ENCODE results near the gene HEPN1.
"Not testable (repeated sequence)": the region's sequence is repeated elsewhere in the genome, so short reads cannot be mapped to it uniquely, and the experiment has no call there.

Gene HEPN1

GRCh38 chr11:124942466-124943253 lies 23.6 kb downstream of the HEPN1 start:
- DNase-seq (ENCODE audit: low read depth in 2 of 2): no peak

GRCh38 chr11:124943254-124943616 lies 24.2 kb downstream of the HEPN1 start:
- no peak for DNase-seq (ENCODE audit: low read depth in 2 of 2)

- DNase-seq (ENCODE audit: low read depth in 2 of 2): no peak
Measured at GRCh38 chr11:124943741-124944140, 24.7 kb downstream of the HEPN1 start.

GRCh38 chr11:124944565-124944964 lies 25.5 kb downstream of the HEPN1 start:
- DNase-seq (ENCODE audit: low read depth in 2 of 2): no peak

GRCh38 chr11:124945826-124946225 lies 26.8 kb downstream of the HEPN1 start:
- no peak for DNase-seq (ENCODE audit: low read depth in 2 of 2)

- no peak for DNase-seq (ENCODE audit: low read depth in 2 of 2)
Measured at GRCh38 chr11:124946735-124947141, 27.7 kb downstream of the HEPN1 start.

- DNase-seq (ENCODE audit: low read depth in 2 of 2): peak in 1 of 2 donors; percentile 5
Measured at GRCh38 chr11:124950601-124951330, 31.7 kb downstream of the HEPN1 start.

GRCh38 chr11:124951341-124951740 lies 32.3 kb downstream of the HEPN1 start:
- DNase-seq (ENCODE audit: low read depth in 2 of 2): no peak

- peak; percentile 93 to 94 for DNase-seq (ENCODE audit: low read depth in 2 of 2)
Measured at GRCh38 chr11:124953753-124954589, 34.9 kb downstream of the HEPN1 start, which contains the start of gene CCDC15. Gene CCDC15 (plus strand): TSS chr11:124954202. CDS start chr11:124954733, 531 bp downstream.

- DNase-seq (ENCODE audit: low read depth in 2 of 2): no peak
Measured at GRCh38 chr11:124954590-124954955, 35.5 kb downstream of the HEPN1 start.

- no peak for DNase-seq (ENCODE audit: low read depth in 2 of 2)
Measured at GRCh38 chr11:124955035-124955434, 36.0 kb downstream of the HEPN1 start.

- peak in 1 of 2 donors; percentile 26 for DNase-seq (ENCODE audit: low read depth in 2 of 2)
Measured at GRCh38 chr11:124961972-124962609, 43.0 kb downstream of the HEPN1 start.

GRCh38 chr11:124968197-124968596 lies 49.1 kb downstream of the HEPN1 start:
- not testable (repeated sequence) for DNase-seq (ENCODE audit: low read depth in 2 of 2)
